GM12878 (cell line): Measurements from ENCODE around the gene DDX39B.

Experiments used
- CBX3 ChIP-seq: fragments of 200-600 bp; sonication (generic); IDR thresholded peaks from 2 replicates; pipeline ENCODE4 v1.6.1; 2016; ENCODE audit warnings: low read depth, borderline replicate concordance
- EZH2 ChIP-seq: IDR thresholded peaks from 2 replicates; pipeline ENCODE4 v1.6.1; 2012; ENCODE audit warnings: low read depth, mild to moderate bottlenecking, control low read depth, inconsistent platforms, low read length, borderline replicate concordance; ENCODE audit not compliant: control insufficient read depth
- HDAC6 ChIP-seq: fragments of 200-600 bp; sonication (generic); IDR thresholded peaks from one replicate; pipeline ENCODE4 v1.8.0; 2017; ENCODE audit warnings: antibody characterized with exemption; ENCODE audit not compliant: unreplicated experiment
- MYC ChIP-seq: IDR thresholded peaks from 2 replicates; pipeline ENCODE4 v1.6.1; 2011; ENCODE audit warnings: mild to moderate bottlenecking, low read length, moderate library complexity, inconsistent platforms; ENCODE audit not compliant: insufficient read depth, insufficient replicate concordance, insufficient read length, severe bottlenecking
- POLR2A ChIP-seq: IDR thresholded peaks from 2 replicates; pipeline ENCODE4 v1.6.1; 2011; ENCODE audit warnings: low read depth, mild to moderate bottlenecking, low read length
- POLR2AphosphoS5 ChIP-seq: IDR thresholded peaks from 2 replicates; pipeline ENCODE4 v1.6.1; 2011; ENCODE audit warnings: mild to moderate bottlenecking, low read length, inconsistent platforms
- RAD21 ChIP-seq: IDR thresholded peaks from 2 replicates; pipeline ENCODE4 v1.6.1; 2011; ENCODE audit warnings: mild to moderate bottlenecking, low read depth, low read length, moderate library complexity; ENCODE audit not compliant: insufficient read depth
- SIN3A ChIP-seq: IDR thresholded peaks from 2 replicates; pipeline ENCODE4 v1.6.1; 2012; ENCODE audit warnings: low read depth, low read length, improper control_type of control experiment
- SMAD1 ChIP-seq: fragments of 450-650 bp; IDR thresholded peaks from 2 replicates; pipeline ENCODE4 v1.6.1; 2018; ENCODE audit warnings: mild to moderate bottlenecking, low read depth; ENCODE audit not compliant: partially characterized antibody
- TAF1 ChIP-seq: IDR thresholded peaks from 2 replicates; pipeline ENCODE4 v1.6.1; 2011; ENCODE audit warnings: mild to moderate bottlenecking, low read depth, low read length, borderline replicate concordance
- YY1 ChIP-seq: IDR thresholded peaks from 2 replicates; pipeline ENCODE4 v1.6.1; 2011; ENCODE audit warnings: low read depth, mild to moderate bottlenecking, low read length
- ZNF274 ChIP-seq: IDR thresholded peaks from one replicate; pipeline ENCODE4 v1.8.0; 2011; ENCODE audit not compliant: insufficient read length, insufficient read depth
- TF ChIP-seq, protein P1 (sequence below), 3 experiments: IDR thresholded peaks in 2 of 3; conservative IDR thresholded peaks in 1 of 3; 2 replicates each; pipeline ENCODE4 v1.5.1; 2011; ENCODE audit warnings: low read depth in 3 of 3, low read length in 3 of 3, mild to moderate bottlenecking in 3 of 3, control low read depth in 2 of 3, moderate library complexity in 2 of 3, inconsistent platforms in 1 of 3, mixed read lengths in 1 of 3; ENCODE audit not compliant: control insufficient read depth in 2 of 3, insufficient read depth in 1 of 3; ENCODE audit errors: extremely low read depth in 1 of 3
- TF ChIP-seq, protein P2 (sequence below): IDR thresholded peaks from 2 replicates; pipeline ENCODE4 v1.6.1; 2011; ENCODE audit warnings: low read depth, mild to moderate bottlenecking, low read length, moderate library complexity, borderline replicate concordance; ENCODE audit errors: extremely low read depth

DNA sequence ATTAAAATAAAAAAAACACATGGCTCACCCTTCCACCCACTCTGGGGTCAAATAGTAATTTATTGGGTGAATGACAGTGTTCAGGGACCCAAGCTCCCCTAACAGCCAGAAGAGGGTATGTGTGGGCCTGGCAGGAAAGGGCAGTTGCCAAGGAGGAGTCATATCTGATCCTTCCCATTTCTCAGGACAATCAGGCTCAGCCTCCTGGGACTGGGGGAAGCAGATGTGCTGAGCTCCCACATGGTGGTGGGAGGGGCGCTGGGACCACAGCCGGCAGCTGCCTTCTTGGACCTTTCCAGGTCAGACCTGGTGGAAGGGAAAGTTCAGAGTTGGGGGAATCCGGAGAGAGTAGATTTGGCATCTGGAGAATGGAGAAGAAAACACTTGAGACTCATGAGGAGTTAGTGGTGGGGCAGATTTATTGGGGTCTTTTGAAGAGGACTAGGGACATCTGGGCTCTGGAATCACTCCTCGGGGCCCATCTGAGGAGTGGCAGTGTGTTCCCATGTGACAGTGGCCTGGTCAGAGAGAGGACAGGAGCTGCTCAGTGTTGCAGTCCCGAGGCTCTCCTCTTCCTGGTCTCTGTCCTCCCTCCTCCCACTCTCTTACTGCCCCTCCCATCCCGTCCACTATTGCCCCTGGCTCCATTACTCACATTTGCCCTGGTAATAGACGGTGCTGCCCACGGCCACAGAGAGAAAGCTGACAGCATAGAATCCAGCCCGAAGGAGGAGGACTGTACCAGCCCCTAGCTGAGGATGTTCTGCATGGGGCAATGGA is 47.3 kb upstream of the DDX39B start:
- TF ChIP-seq SIN3A (no peak), EZH2 (no peak), POLR2A (no peak), HDAC6 (no peak), YY1 (no peak), RAD21 (no peak), TAF1 (no peak), ZNF274 (no peak), MYC (no peak), SMAD1 (no peak), CBX3 (no peak), POLR2AphosphoS5 (no peak)
- TF ChIP-seq, protein P1, sequence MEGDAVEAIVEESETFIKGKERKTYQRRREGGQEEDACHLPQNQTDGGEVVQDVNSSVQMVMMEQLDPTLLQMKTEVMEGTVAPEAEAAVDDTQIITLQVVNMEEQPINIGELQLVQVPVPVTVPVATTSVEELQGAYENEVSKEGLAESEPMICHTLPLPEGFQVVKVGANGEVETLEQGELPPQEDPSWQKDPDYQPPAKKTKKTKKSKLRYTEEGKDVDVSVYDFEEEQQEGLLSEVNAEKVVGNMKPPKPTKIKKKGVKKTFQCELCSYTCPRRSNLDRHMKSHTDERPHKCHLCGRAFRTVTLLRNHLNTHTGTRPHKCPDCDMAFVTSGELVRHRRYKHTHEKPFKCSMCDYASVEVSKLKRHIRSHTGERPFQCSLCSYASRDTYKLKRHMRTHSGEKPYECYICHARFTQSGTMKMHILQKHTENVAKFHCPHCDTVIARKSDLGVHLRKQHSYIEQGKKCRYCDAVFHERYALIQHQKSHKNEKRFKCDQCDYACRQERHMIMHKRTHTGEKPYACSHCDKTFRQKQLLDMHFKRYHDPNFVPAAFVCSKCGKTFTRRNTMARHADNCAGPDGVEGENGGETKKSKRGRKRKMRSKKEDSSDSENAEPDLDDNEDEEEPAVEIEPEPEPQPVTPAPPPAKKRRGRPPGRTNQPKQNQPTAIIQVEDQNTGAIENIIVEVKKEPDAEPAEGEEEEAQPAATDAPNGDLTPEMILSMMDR (IDR thresholded peaks at IDR 0.05 in 2 of 3, conservative IDR thresholded peaks at IDR 0.05 in 1 of 3; ENCODE audit: control insufficient read depth in 2 of 3, extremely low read depth in 1 of 3, insufficient read depth in 1 of 3, low read depth in 3 of 3, low read length in 3 of 3): no peak
- TF ChIP-seq, protein P2, sequence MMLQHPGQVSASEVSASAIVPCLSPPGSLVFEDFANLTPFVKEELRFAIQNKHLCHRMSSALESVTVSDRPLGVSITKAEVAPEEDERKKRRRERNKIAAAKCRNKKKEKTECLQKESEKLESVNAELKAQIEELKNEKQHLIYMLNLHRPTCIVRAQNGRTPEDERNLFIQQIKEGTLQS: no peak
